Tibial nerve (tissue), 4 donors: ENCODE measurements around the gene MITF. TPM values are rescaled to one million over a fixed set of nuclear protein-coding genes. Genes with fewer than 3 reads are reported as not detected.

ENCODE experiments used
- DNase-seq, 2 donors: peaks; one replicate each; pipeline ENCODE4 v3.0.0-alpha.2; 2019; ENCODE audit warnings: low spot score in 2 of 2
- H3K27ac ChIP-seq, 4 donors: fragments of 200-600 bp; sonication (generic) in 3 of 4; one replicate each; pipeline ENCODE4 v1.5.1; 2017 to 2019; ENCODE audit warnings: mild to moderate bottlenecking in 1 of 4
- H3K27me3 ChIP-seq, 2 donors: fragments of 200-600 bp; sonication (generic) in 1 of 2; one replicate each; pipeline versions ENCODE4 v1.5.1 to v1.6.0; 2017 to 2019
- H3K36me3 ChIP-seq, 3 donors: fragments of 200-600 bp; sonication (generic); one replicate each; pipeline ENCODE4 v1.5.1; 2018 to 2019
- H3K4me1 ChIP-seq, 4 donors: fragments of 200-600 bp; sonication (generic) in 3 of 4; one replicate each; pipeline ENCODE4 v1.5.1; 2017 to 2019
- H3K4me3 ChIP-seq, 4 donors: fragments of 200-600 bp; sonication (generic) in 3 of 4; one replicate each; pipeline ENCODE4 v1.5.1; 2017 to 2019; ENCODE audit warnings: mild to moderate bottlenecking in 1 of 4, moderate library complexity in 1 of 4
- H3K9me3 ChIP-seq, 4 donors: fragments of 200-600 bp; sonication (generic) in 3 of 4; one replicate each; pipeline ENCODE4 v1.5.1; 2017 to 2019
- EP300 ChIP-seq, 2 donors: sonication (generic); formaldehyde crosslinking; IDR thresholded peaks; one replicate each; pipeline ENCODE4 v1.6.1; 2017; ENCODE audit warnings: antibody characterized with exemption in 2 of 2, mild to moderate bottlenecking in 1 of 2
- POLR2A ChIP-seq, 2 donors: fragments of 450-650 bp; IDR thresholded peaks; one replicate each; pipeline ENCODE4 v1.6.1; 2017; ENCODE audit warnings: antibody characterized with exemption in 2 of 2, mild to moderate bottlenecking in 2 of 2, moderate library complexity in 2 of 2
- WGBS, 2 donors: methylation state at CpG; one replicate each; pipeline ENCODE4 v1.1.5; 2018; 5-methylcytosine and 5-hydroxymethylcytosine counted together
- total RNA-seq, 4 donors: library from RNA; depleted of rRNA; stranded (reverse); fragments of >200 nt; gene quantifications; one replicate each; pipeline ENCODE4 v1.1.0, GENCODE V29; 2016
- TF ChIP-seq, protein P1 (sequence below), 5 experiments: fragments of 200-600 bp in 3 of 5; fragments of 450-650 bp in 2 of 5; sonication (generic) in 3 of 5; IDR thresholded peaks; one replicate each; pipeline ENCODE4 v1.5.1; 2016 to 2019; ENCODE audit warnings: antibody characterized with exemption in 5 of 5, mild to moderate bottlenecking in 3 of 5, moderate library complexity in 2 of 5

Gene MITF
- total RNA-seq, 4 donors from 2014 or later = 10.3 to 26.9 (median 15.5) TPM

- Histone ChIP-seq H3K4me1 (no peaks in the 10 kb centered on the region), H3K27ac (no peak overlapping the region), H3K36me3 (no peaks in the 10 kb centered on the region), H3K9me3 (peaks cover 0 to 12% (median 0%) of the 10 kb centered on the region in 4 donors), H3K4me3 (no peak overlapping the region), H3K27me3 (no peaks in the 10 kb centered on the region)
- no peak for DNase-seq
- 17 to 29% methylated on average over 1 of the region's 1 CpG for WGBS, 2 donors
- TF ChIP-seq EP300 (IDR thresholded peaks at IDR 0.05) = no peak
- TF ChIP-seq, protein P1, sequence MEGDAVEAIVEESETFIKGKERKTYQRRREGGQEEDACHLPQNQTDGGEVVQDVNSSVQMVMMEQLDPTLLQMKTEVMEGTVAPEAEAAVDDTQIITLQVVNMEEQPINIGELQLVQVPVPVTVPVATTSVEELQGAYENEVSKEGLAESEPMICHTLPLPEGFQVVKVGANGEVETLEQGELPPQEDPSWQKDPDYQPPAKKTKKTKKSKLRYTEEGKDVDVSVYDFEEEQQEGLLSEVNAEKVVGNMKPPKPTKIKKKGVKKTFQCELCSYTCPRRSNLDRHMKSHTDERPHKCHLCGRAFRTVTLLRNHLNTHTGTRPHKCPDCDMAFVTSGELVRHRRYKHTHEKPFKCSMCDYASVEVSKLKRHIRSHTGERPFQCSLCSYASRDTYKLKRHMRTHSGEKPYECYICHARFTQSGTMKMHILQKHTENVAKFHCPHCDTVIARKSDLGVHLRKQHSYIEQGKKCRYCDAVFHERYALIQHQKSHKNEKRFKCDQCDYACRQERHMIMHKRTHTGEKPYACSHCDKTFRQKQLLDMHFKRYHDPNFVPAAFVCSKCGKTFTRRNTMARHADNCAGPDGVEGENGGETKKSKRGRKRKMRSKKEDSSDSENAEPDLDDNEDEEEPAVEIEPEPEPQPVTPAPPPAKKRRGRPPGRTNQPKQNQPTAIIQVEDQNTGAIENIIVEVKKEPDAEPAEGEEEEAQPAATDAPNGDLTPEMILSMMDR (IDR thresholded peaks at IDR 0.05) = no peak
- no peak for TF ChIP-seq POLR2A (IDR thresholded peaks at IDR 0.05)
These were observed 42.9 kb upstream of the MITF start for GRCh38 chr3:69696367-69696766.

DNA sequence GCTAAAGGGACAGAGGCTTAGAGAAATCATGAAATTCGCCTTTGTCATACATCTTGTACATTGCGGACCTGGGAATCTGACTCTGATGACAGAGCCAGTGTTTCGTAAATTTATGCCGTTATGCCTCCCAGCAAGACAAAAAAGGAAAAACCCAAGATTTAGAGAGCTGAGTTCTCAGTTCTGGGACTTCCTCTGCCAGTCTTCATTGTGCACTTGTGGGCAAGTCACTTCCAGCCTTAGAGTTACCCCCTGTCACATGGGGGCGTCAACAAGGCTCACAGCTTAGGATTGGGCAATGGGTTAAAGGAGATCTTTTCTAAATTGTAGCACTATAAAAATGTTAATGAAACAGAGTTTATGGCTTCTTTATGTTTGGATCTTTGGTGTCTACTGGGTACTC lies 41.9 kb upstream of the MITF start:
- no peaks in the 10 kb centered on the region for H3K4me1 ChIP-seq
- no peaks in the 10 kb centered on the region for H3K27me3 ChIP-seq
- no peaks in the 10 kb centered on the region for H3K36me3 ChIP-seq
- WGBS, 2 donors = 70 to 72% methylated on average over 5 of the region's 5 CpGs
- H3K4me3 ChIP-seq = no peak overlapping the region
- H3K27ac ChIP-seq = no peak overlapping the region
- DNase-seq = no peak
- H3K9me3 ChIP-seq = peaks cover 0 to 13% (median 0%) of the 10 kb centered on the region in 4 donors
- TF ChIP-seq EP300 (IDR thresholded peaks at IDR 0.05) (no peak), POLR2A (IDR thresholded peaks at IDR 0.05) (no peak)
- TF ChIP-seq, protein P1 (IDR thresholded peaks at IDR 0.05) = no peak

- no peak for DNase-seq
- H3K27me3 ChIP-seq = no peaks in the 10 kb centered on the region
- no peak overlapping the region for H3K27ac ChIP-seq
- H3K4me1 ChIP-seq = no peaks in the 10 kb centered on the region
- TF ChIP-seq POLR2A (IDR thresholded peaks at IDR 0.05) = no peak
- TF ChIP-seq, protein P1 (IDR thresholded peaks at IDR 0.05) = no peak
- no peak for TF ChIP-seq EP300 (IDR thresholded peaks at IDR 0.05)
- whole genome bisulfite sequencing, 2 donors = 87 to 92% methylated on average over 2 of the region's 2 CpGs
- H3K9me3 ChIP-seq = peaks cover 0 to 19% (median 0%) of the 10 kb centered on the region in 4 donors
- no peaks in the 10 kb centered on the region for H3K36me3 ChIP-seq
- no peak overlapping the region for H3K4me3 ChIP-seq
These were observed 40.5 kb upstream of the MITF start for GRCh38 chr3:69698728-69699127.

- Histone ChIP-seq H3K27me3 (no peaks in the 10 kb centered on the region), H3K27ac (no peak overlapping the region), H3K4me3 (no peak overlapping the region), H3K4me1 (no peaks in the 10 kb centered on the region), H3K9me3 (peaks cover 0 to 19% (median 0%) of the 10 kb centered on the region in 4 donors), H3K36me3 (no peaks in the 10 kb centered on the region)
- no peak for DNase-seq
- WGBS, 2 donors = 90 to 94% methylated on average over 1 of the region's 1 CpG
- TF ChIP-seq, protein P1 (IDR thresholded peaks at IDR 0.05) = no peak
- TF ChIP-seq POLR2A (IDR thresholded peaks at IDR 0.05) = no peak
- no peak for TF ChIP-seq EP300 (IDR thresholded peaks at IDR 0.05)
These were observed 40.1 kb upstream of the MITF start for GRCh38 chr3:69699183-69699582.

- Histone ChIP-seq H3K27me3 (no peaks in the 10 kb centered on the region), H3K4me3 (no peak overlapping the region), H3K4me1 (no peaks in the 10 kb centered on the region), H3K27ac (no peak overlapping the region), H3K9me3 (peaks cover 0 to 19% (median 0%) of the 10 kb centered on the region in 4 donors), H3K36me3 (no peaks in the 10 kb centered on the region)
- TF ChIP-seq POLR2A (IDR thresholded peaks at IDR 0.05) = no peak
- TF ChIP-seq, protein P1 (IDR thresholded peaks at IDR 0.05) = no peak
- TF ChIP-seq EP300 (IDR thresholded peaks at IDR 0.05) = no peak
- DNase-seq = no peak
- 100% methylated on average over 1 of the region's 1 CpG for WGBS, 2 donors
These were observed 38.3 kb upstream of the MITF start for GRCh38 chr3:69700949-69701348.
